Heart left ventricle (tissue), 16 donors: ENCODE data around the gene UBE2E3. TPM values are rescaled to one million over a fixed set of nuclear protein-coding genes. Genes with fewer than 3 reads are reported as not detected.

Source experiments
- ATAC-seq, 4 donors: fragments of 200-7000 bp; cut with Tn5 transposase; one replicate each; pipeline ENCODE4 v1.9.1; 2020 to 2022; ENCODE audit warnings: moderate library complexity in 4 of 4, mild to moderate bottlenecking in 3 of 4, moderate number of reproducible peaks in 1 of 4
- DNase-seq, 5 donors: peaks; one replicate each; pipeline ENCODE4 v3.0.0-alpha.2; 2020
- H3K27ac ChIP-seq, 12 donors: fragments of 200-600 bp; sonication (generic) in 4 of 12; one replicate each; pipeline versions ENCODE4 v1.5.0 to v1.8.0; 2016 to 2022; ENCODE audit warnings: mild to moderate bottlenecking in 2 of 12
- H3K27me3 ChIP-seq, 9 donors: fragments of 200-600 bp; sonication (generic) in 2 of 9; one replicate each; pipeline versions ENCODE4 v1.5.1 to v1.8.0; 2016 to 2022; ENCODE audit warnings: mild to moderate bottlenecking in 3 of 9
- H3K36me3 ChIP-seq, 9 donors: fragments of 200-600 bp; sonication (generic) in 2 of 9; one replicate each; pipeline versions ENCODE4 v1.5.0 to v1.8.0; 2018 to 2022; ENCODE audit warnings: mild to moderate bottlenecking in 2 of 9
- H3K4me1 ChIP-seq, 12 donors: fragments of 200-600 bp; sonication (generic) in 4 of 12; one replicate each; pipeline versions ENCODE4 v1.5.0 to v1.8.0; 2016 to 2022; ENCODE audit warnings: mild to moderate bottlenecking in 3 of 12
- H3K4me3 ChIP-seq, 12 donors: fragments of 200-600 bp; sonication (generic) in 4 of 12; one replicate each; pipeline versions ENCODE4 v1.5.0 to v1.8.0; 2017 to 2022; ENCODE audit warnings: mild to moderate bottlenecking in 9 of 12, moderate library complexity in 4 of 12
- H3K9me3 ChIP-seq, 12 donors: fragments of 200-600 bp; sonication (generic) in 4 of 12; one replicate each; pipeline versions ENCODE4 v1.5.0 to v1.8.0; 2016 to 2022; ENCODE audit warnings: mild to moderate bottlenecking in 1 of 12
- POLR2A ChIP-seq, 2 donors: fragments of 450-650 bp; IDR thresholded peaks; one replicate each; pipeline ENCODE4 v1.6.1; 2017; ENCODE audit warnings: antibody characterized with exemption in 2 of 2, mild to moderate bottlenecking in 2 of 2, moderate library complexity in 2 of 2
- WGBS, 4 donors: extraction: QIAGEN DNeasy Blood & Tissue Kit in 2 of 4; methylation state at CpG; one replicate each; pipeline versions ENCODE4 v1.1.5 to v1.1.7; 2013 to 2018; 5-methylcytosine and 5-hydroxymethylcytosine counted together
- intact Hi-C, 10 donors: fragments of 100-400 bp; cut with DNase I; formaldehyde crosslinking; loops; one replicate each; pipeline versions ENCODE4 v1.11.1 to v1.14.2; 2022
- polyA plus RNA-seq, 2 donors: library from polyadenylated mRNA; stranded (reverse); fragments of 200-250 nt; gene quantifications; one replicate each; pipeline ENCODE4 v1.2.3, GENCODE V29; 2013
- total RNA-seq, 9 donors: library from RNA; depleted of rRNA in 2 of 9; stranded (reverse); fragments of >200 nt in 2 of 9; fragmentation: NEBNext Ultra II Directional in 3 of 9; extraction: Animal tissue kit (Norgen Biotek cat#: 25700) in 3 of 9; gene quantifications; one replicate each; pipeline versions ENCODE4 v1.1.0 to v1.2.4, GENCODE V29; 2016 to 2023
- TF ChIP-seq, protein P1 (sequence below), 12 donors: fragments of 200-600 bp; sonication (generic) in 4 of 12; IDR thresholded peaks; one replicate each; pipeline versions ENCODE4 v1.5.0 to v1.8.0; 2018 to 2022; ENCODE audit warnings: antibody characterized with exemption in 12 of 12, mild to moderate bottlenecking in 5 of 12
- donor health status: ischemic (EF 13 %, LVEDD 7.1; RV severe dilation, severe dysfunction).
- donor health status: healthy with polysubstance abuse.
- donor health status: DM: no; HTN: yes; CAD: no.
- donor health status: DM: no; HTN: no; CAD: no.
- donor health status: ischemic (EF 25% LVEDD 6.9; RV normal size, moderate dysfunction).
- donor health status: ischemic (EF 25% LVEDD 5.7; RV mildly dilated, moderate dysfunction).
- donor health status: healthy.
- donor health status: DM: yes; HTN: yes; CAD: no.
- donor health status: ischemic (EF 35%, LVEDD 5.7; RV mildly dilated, moderate dysfunction).
- donor health status: nonischemic (EF 11% LVEDD 7.7; RV severe dilation, severe dysfunction).
- donor health status: DM: yes; HTN: yes; CAD: no.
- donor health status: PGD.
- donor health status: ischemic (EF 29% LVEDD 5.4; RV normal size, mild dysfunction).
- donor health status: nonischemic (EF 23%, LVEDD 6.1; RV moderate dilation, normal function).

The UBE2E3 gene
- total and polyA plus RNA-seq, 11 donors = 27.0 to 66.5 (median 52.0) TPM

DNA sequence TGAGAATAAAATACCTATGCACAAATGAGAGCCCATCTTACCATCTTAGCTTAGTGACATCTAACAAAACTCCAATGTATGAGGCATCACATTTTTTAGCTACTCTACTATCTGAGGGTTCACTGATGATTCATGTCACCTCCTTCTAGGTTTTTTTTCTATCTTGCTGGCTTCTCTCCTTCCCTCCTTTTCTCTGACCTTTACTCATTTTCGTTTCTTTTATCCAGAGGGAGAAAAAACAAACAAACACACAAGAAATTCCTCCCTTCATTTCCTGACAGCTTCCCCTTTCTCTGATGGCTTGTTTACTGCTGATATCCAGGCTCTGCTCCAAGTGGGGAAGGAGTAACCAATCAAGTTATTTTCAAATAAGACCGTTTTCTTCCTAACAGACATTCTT is 115.1 kb downstream of the UBE2E3 start:
- Histone ChIP-seq H3K27ac (no peak overlapping the region), H3K4me1 (no peaks in the 10 kb centered on the region), H3K4me3 (no peak overlapping the region), H3K9me3 (peaks cover 0 to 43% (median 9%) of the 10 kb centered on the region in 12 donors), H3K36me3 (no peaks in the 10 kb centered on the region), H3K27me3 (peaks cover 0 to 4% (median 0%) of the 10 kb centered on the region in 9 donors)
- TF ChIP-seq, protein P1, sequence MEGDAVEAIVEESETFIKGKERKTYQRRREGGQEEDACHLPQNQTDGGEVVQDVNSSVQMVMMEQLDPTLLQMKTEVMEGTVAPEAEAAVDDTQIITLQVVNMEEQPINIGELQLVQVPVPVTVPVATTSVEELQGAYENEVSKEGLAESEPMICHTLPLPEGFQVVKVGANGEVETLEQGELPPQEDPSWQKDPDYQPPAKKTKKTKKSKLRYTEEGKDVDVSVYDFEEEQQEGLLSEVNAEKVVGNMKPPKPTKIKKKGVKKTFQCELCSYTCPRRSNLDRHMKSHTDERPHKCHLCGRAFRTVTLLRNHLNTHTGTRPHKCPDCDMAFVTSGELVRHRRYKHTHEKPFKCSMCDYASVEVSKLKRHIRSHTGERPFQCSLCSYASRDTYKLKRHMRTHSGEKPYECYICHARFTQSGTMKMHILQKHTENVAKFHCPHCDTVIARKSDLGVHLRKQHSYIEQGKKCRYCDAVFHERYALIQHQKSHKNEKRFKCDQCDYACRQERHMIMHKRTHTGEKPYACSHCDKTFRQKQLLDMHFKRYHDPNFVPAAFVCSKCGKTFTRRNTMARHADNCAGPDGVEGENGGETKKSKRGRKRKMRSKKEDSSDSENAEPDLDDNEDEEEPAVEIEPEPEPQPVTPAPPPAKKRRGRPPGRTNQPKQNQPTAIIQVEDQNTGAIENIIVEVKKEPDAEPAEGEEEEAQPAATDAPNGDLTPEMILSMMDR (IDR thresholded peaks at IDR 0.05) = no peak
- no peak for TF ChIP-seq POLR2A (IDR thresholded peaks at IDR 0.05)
- WGBS, 4 donors = 34 to 39% (median 38%) methylated on average over 2 of the region's 2 CpGs
- ATAC-seq (no peak), DNase-seq (no peak)
- intact Hi-C loops = no loop called here

DNA sequence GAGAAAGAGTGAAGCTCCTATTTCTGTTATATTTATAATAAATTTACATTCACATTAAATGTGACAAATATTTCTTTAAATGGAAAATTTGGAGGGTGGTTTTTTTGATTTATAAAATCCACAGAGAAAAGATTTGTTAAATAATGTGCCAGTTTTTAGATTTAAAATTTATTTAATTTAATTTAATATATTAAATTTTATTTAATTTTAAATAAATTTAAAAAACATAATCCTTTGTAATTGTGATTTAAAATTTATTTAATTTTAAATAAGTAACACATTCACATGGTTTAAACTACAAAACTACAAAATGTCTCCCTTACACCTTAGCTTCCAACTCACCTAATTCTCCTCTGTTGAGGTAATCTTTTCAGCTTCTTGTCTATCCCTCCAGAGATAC is 123.3 kb downstream of the UBE2E3 start:
- Histone ChIP-seq H3K36me3 (no peaks in the 10 kb centered on the region), H3K4me1 (peaks cover 0 to 16% (median 0%) of the 10 kb centered on the region in 12 donors), H3K27me3 (no peaks in the 10 kb centered on the region), H3K27ac (no peak overlapping the region), H3K4me3 (no peak overlapping the region), H3K9me3 (no peaks in the 10 kb centered on the region)
- DNase-seq = no peak
- intact Hi-C loops = loop anchor here in 9 of 10 donors (2.0 to 10.0 kb wide), 10 partner anchors 351 to 614 kb away; partner anchors contain the start of gene ITGA4 (in 3 of the 9)
- no peak for ATAC-seq
- TF ChIP-seq POLR2A (IDR thresholded peaks at IDR 0.05) = no peak

DNA sequence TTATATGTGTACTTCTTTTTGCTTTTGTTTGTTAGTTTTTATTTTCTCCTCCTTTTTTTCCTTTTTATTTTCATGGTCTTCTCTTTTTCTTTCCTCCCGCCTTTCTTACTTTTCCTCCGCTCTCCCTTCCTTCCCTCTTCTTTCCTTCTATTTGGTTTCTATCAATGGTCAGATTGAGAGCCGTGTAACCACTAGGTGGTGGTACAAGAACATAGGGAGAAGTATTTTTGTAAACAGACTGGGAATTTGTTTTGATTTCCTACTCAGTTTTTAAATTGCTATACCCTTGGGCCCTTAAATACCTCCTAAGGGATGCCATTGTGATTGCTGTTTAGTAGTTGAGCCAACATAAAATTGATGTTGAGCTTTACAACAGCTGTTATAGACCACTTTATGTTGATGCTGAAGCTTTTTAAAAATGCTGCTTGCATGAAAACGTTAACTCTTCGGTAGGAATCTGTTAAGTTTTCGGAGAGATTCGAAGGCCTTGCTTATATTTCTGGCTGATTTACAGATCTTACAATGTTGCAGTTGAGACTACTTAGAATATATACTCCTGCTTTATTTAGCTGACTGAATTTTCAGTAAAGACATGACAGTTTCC is 124.2 kb downstream of the UBE2E3 start:
- TF ChIP-seq, protein P1 (IDR thresholded peaks at IDR 0.05) = peak; percentile 44 to 73 (median 61)
- no peak for TF ChIP-seq POLR2A (IDR thresholded peaks at IDR 0.05)
- DNase-seq = no peak
- intact Hi-C loops = loop anchor here (2.0 to 10.0 kb wide), 11 partner anchors 350 to 613 kb away; partner anchors contain the start of gene ITGA4 (in 5 of the 10)
- ATAC-seq = peak in 1 of 4 donors; percentile 46
- no peak overlapping the region for H3K4me3 ChIP-seq
- H3K4me1 ChIP-seq = peaks cover 0 to 16% (median 0%) of the 10 kb centered on the region in 12 donors
- no peaks in the 10 kb centered on the region for H3K36me3 ChIP-seq
- 42 to 57% (median 53%) methylated on average over 7 of the region's 7 CpGs for WGBS, 4 donors
- H3K27me3 ChIP-seq = no peaks in the 10 kb centered on the region
- no peak overlapping the region for H3K27ac ChIP-seq
- no peaks in the 10 kb centered on the region for H3K9me3 ChIP-seq

DNA sequence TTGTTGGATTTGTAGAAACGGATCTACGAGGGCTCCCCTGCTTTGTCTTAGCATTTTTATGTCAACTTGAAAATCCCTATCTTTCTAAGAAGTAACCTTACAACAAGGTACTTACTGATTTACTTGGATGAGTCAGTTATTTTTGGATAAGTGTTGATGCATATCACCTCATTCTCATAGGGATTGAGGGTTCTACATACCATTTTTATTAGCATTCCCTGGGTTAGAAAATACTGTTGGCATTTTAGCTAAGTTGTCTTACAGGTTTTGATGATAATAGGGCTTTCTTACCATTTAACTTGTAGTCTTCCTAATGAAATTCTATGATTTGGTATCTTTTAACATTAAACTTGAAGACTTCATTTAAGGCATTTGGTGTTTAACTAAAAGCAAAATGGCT is 125.2 kb downstream of the UBE2E3 start:
- intact Hi-C loops = loop anchor here in 9 of 10 donors (2.0 to 10.0 kb wide), 9 partner anchors 349 to 609 kb away; partner anchors contain the start of gene ITGA4 (in 4 of the 9)
- no peaks in the 10 kb centered on the region for H3K36me3 ChIP-seq
- no peaks in the 10 kb centered on the region for H3K27me3 ChIP-seq
- H3K4me1 ChIP-seq = peaks cover 0 to 16% (median 0%) of the 10 kb centered on the region in 12 donors
- H3K27ac ChIP-seq = no peak overlapping the region
- DNase-seq (no peak), ATAC-seq (no peak)
- H3K9me3 ChIP-seq = no peaks in the 10 kb centered on the region
- no peak overlapping the region for H3K4me3 ChIP-seq
- WGBS, 4 donors = 69 to 79% (median 75%) methylated on average over 2 of the region's 2 CpGs
- TF ChIP-seq, protein P1 (IDR thresholded peaks at IDR 0.05) = no peak
- no peak for TF ChIP-seq POLR2A (IDR thresholded peaks at IDR 0.05)
